CD4-positive, alpha-beta T cell (primary cell): Measurements from ENCODE around the gene DUSP23. TPM values are rescaled to one million over a fixed set of nuclear protein-coding genes. Genes with fewer than 3 reads are reported as not detected.

Experiments
- ATAC-seq: fragments of 200-7000 bp; cut with Tn5 transposase; one replicate; pipeline ENCODE4 v1.10.0; 2022; ENCODE audit warnings: mild to moderate bottlenecking; ENCODE audit not compliant: poor library complexity
- CTCF ChIA-PET: fragments of 350-600 bp; sonication (Branson Sonifier 250); formaldehyde crosslinking; loops from one replicate; lab custom pipeline; 2021; ENCODE audit warnings: antibody characterized with exemption, inconsistent platforms; lab: Charles Lee
- POLR2A ChIA-PET: fragments of 350-600 bp; sonication (Branson Sonifier 250); formaldehyde crosslinking; loops from one replicate; lab custom pipeline; 2021; ENCODE audit warnings: antibody characterized with exemption, inconsistent platforms; lab: Charles Lee
- DNase-seq, 14 experiments: peaks; one replicate each; pipeline ENCODE4 v3.0.0-alpha.2; 2013 to 2020; ENCODE audit warnings: mixed read lengths in 2 of 14
- H3K27ac ChIP-seq, 2 donors: one replicate each; pipeline versions ENCODE4 v1.5.1 to v1.7.0; 2013; ENCODE audit warnings: low read length in 2 of 2, low read depth in 1 of 2, mild to moderate bottlenecking in 1 of 2
- H3K27me3 ChIP-seq, 2 experiments: 1 replicate in 1 of 2; 2 replicates in 1 of 2; pipeline versions ENCODE4 v1.6.1 to v1.7.0; 2013; ENCODE audit warnings: low read length in 2 of 2, control low read depth in 1 of 2, mild to moderate bottlenecking in 1 of 2, moderate library complexity in 1 of 2; ENCODE audit not compliant: insufficient read depth in 2 of 2, control insufficient read depth in 1 of 2
- H3K36me3 ChIP-seq: one replicate; pipeline ENCODE4 v1.6.1; 2013; ENCODE audit warnings: low read length, control low read depth; ENCODE audit not compliant: insufficient read depth
- H3K4me1 ChIP-seq: one replicate; pipeline ENCODE4 v1.6.1; 2013; ENCODE audit warnings: low read length, control low read depth; ENCODE audit not compliant: insufficient read depth
- H3K4me3 ChIP-seq: one replicate; pipeline ENCODE4 v1.5.1; 2013; ENCODE audit warnings: mild to moderate bottlenecking, low read length, moderate library complexity
- H3K9me3 ChIP-seq, 2 experiments: 1 replicate in 1 of 2; 2 replicates in 1 of 2; pipeline versions ENCODE4 v1.6.1 to v1.7.0; 2013; ENCODE audit warnings: low read length in 2 of 2, mild to moderate bottlenecking in 2 of 2, control low read depth in 1 of 2, moderate library complexity in 1 of 2; ENCODE audit not compliant: control insufficient read depth in 1 of 2, insufficient read depth in 1 of 2
- H3K27ac Mint-ChIP-seq: one replicate; pipeline ENCODE4 v1.8.0; 2020; ENCODE audit warnings: mixed read lengths
- H3K27me3 Mint-ChIP-seq: one replicate; pipeline ENCODE4 v1.8.0; 2021; ENCODE audit warnings: mixed read lengths
- H3K36me3 Mint-ChIP-seq: one replicate; pipeline ENCODE4 v1.8.0; 2021; ENCODE audit warnings: low read depth, mixed read lengths
- H3K4me1 Mint-ChIP-seq: one replicate; pipeline ENCODE4 v1.8.0; 2021; ENCODE audit warnings: low read depth, mixed read lengths
- H3K4me3 Mint-ChIP-seq: one replicate; pipeline ENCODE4 v1.8.0; 2020; ENCODE audit warnings: mild to moderate bottlenecking, mixed read lengths
- H3K9me3 Mint-ChIP-seq: one replicate; pipeline ENCODE4 v1.8.0; 2020; ENCODE audit warnings: mixed read lengths
- CTCF ChIP-seq: fragments of 200-600 bp; IDR thresholded peaks from one replicate; pipeline ENCODE4 v1.8.0; 2022; ENCODE audit warnings: antibody characterized with exemption, mild to moderate bottlenecking
- intact Hi-C, 2 experiments: fragments of 100-400 bp; cut with DNase I in 1 of 2; cut with micrococcal nuclease in 1 of 2; formaldehyde crosslinking; loops; one replicate each; pipeline versions ENCODE4 v1.15.1 to v1.9.0; 2023 to 2025; cut with DNase I, micrococcal nuclease
- total RNA-seq, 174 experiments: library from RNA in 2 of 174; stranded (reverse) in 2 of 174; gene quantifications; one replicate each; pipeline ENCODE4 v1.2.3 and lab custom pipeline; 2021 to 2026

The DUSP23 gene
- total RNA-seq, 2 experiments from 2014 or later: 3.9 to 6.0 TPM

- Histone ChIP-seq H3K27me3 (no peaks in the 10 kb centered on the region), H3K4me1 (peaks cover 20% of the 10 kb centered on the region), H3K27ac (no peak overlapping the region), H3K4me3 (no peak overlapping the region), H3K9me3 (no peaks in the 10 kb centered on the region), H3K36me3 (no peaks in the 10 kb centered on the region)
- intact Hi-C loops: loop anchor here in 1 of 2 experiments (5.0 kb wide), 2 partner anchors 144 to 314 kb away; partner anchors contain the start of genes IGSF8 and TAGLN2
- Mint-ChIP-seq H3K4me3 (no peak overlapping the region), H3K27ac (no peak overlapping the region), H3K36me3 (no peaks in the 10 kb centered on the region), H3K4me1 (peaks cover 24% of the 10 kb centered on the region), H3K27me3 (no peaks in the 10 kb centered on the region), H3K9me3 (no peaks in the 10 kb centered on the region)
- no peak for ATAC-seq
- ChIA-PET CTCF (no interaction called here), POLR2A (no interaction called here)
- no peak for DNase-seq
- no peak for TF ChIP-seq CTCF
Observed at GRCh38 chr1:159783724-159784123, 3.0 kb downstream of the DUSP23 start.

GRCh38 chr1:159786465-159786864 is 5.7 kb downstream of the DUSP23 start:
- TF ChIP-seq CTCF: no peak
- H3K27ac ChIP-seq: no peak overlapping the region
- CTCF ChIA-PET: interaction anchor here (1.6 kb wide), 1 partner anchor 12 kb away, joined by 4 read pairs; no protein-coding TSS in a partner anchor
- no peaks in the 10 kb centered on the region for H3K9me3 ChIP-seq
- POLR2A ChIA-PET: interaction anchor here (0.7 kb wide), 1 partner anchor 106 kb away, joined by 3 read pairs; no protein-coding TSS in a partner anchor
- no peak for ATAC-seq
- no peaks in the 10 kb centered on the region for H3K36me3 ChIP-seq
- Mint-ChIP-seq H3K27me3 (peaks cover 6% of the 10 kb centered on the region), H3K4me3 (no peak overlapping the region), H3K27ac (no peak overlapping the region), H3K9me3 (no peaks in the 10 kb centered on the region), H3K36me3 (no peaks in the 10 kb centered on the region), H3K4me1 (peaks cover 4% of the 10 kb centered on the region)
- no peak overlapping the region for H3K4me3 ChIP-seq
- no peaks in the 10 kb centered on the region for H3K27me3 ChIP-seq
- intact Hi-C loops: no loop called here
- peaks cover 4% of the 10 kb centered on the region for H3K4me1 ChIP-seq
- DNase-seq: no peak

DNA sequence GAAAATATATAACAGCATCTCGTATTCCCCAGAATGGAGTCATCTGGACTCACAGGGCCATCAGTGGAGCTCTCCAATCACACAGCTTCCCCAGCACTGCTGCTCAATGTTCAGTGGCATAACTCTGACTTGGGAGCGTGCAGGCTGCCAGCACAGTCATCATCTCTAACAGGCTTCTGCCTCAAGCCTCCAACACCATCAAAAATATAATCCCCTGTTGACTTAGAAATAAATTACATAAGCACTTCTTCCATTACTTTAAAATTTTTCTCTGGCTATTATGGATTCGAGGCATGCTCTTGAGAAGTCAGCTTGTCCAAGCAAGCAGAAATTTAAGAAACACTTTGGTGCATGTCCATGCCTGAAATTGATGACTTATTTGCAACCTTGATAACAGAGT is 6.2 kb downstream of the DUSP23 start:
- H3K9me3 Mint-ChIP-seq: no peaks in the 10 kb centered on the region
- Histone ChIP-seq H3K27me3 (no peaks in the 10 kb centered on the region), H3K4me3 (no peak overlapping the region), H3K4me1 (peaks cover under 1% of the 10 kb centered on the region), H3K9me3 (no peaks in the 10 kb centered on the region), H3K36me3 (no peaks in the 10 kb centered on the region), H3K27ac (no peak overlapping the region)
- TF ChIP-seq CTCF: no peak
- ChIA-PET CTCF (interaction anchor here (1.6 kb wide), 1 partner anchor 12 kb away, joined by 4 read pairs; no protein-coding TSS in a partner anchor), POLR2A (interaction anchor here (0.7 kb wide), 1 partner anchor 105 kb away, joined by 3 read pairs; no protein-coding TSS in a partner anchor)
- no peak overlapping the region for H3K4me3 Mint-ChIP-seq
- H3K36me3 Mint-ChIP-seq: no peaks in the 10 kb centered on the region
- no peak overlapping the region for H3K27ac Mint-ChIP-seq
- intact Hi-C loops: no loop called here
- ATAC-seq (no peak), DNase-seq (no peak)
- no peaks in the 10 kb centered on the region for H3K4me1 Mint-ChIP-seq
- H3K27me3 Mint-ChIP-seq: peaks cover 6% of the 10 kb centered on the region
